ENCODE data around the gene IKZF3.
"Not testable (repeated sequence)": the region's sequence is repeated elsewhere in the genome, so short reads cannot be mapped to it uniquely, and the experiment has no call there.

Gene IKZF3

DNA sequence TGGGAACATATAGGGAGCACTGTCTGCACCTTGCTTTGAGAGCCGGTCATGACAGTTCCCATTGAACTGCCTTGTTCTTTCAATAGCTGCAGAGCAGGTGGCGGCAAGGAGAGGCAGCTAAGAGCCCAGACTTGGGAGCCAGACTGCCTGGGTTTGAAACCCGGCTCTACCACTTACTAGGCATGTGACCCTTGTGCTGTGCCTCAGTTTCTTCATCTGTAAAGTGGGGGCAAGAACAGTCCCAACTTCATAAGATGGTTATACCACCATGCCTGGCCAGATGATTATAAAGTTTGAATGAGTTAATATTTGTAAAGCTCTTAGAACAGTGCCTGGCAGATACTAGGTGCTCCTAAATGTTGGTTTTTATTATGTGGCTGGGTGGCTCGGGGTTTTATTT lies 149.9 kb downstream of the IKZF3 start:
- DNase-seq: no peak

DNA sequence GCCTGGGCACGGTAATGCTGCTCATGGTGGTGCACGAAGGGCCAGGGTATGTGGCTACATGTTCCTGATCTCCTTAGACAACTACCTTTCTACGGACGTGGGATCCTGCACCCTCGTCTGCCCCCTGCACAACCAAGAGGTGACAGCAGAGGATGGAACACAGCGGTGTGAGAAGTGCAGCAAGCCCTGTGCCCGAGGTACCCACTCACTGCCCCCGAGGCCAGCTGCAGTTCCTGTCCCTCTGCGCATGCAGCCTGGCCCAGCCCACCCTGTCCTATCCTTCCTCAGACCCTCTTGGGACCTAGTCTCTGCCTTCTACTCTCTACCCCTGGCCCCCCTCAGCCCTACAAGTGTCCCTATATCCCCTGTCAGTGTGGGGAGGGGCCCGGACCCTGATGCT lies 152.3 kb downstream of the IKZF3 start:
- DNase-seq: no peak

GRCh38 chr17:39711071-39711470 lies 153.0 kb downstream of the IKZF3 start:
- DNase-seq: not testable (repeated sequence)

DNA sequence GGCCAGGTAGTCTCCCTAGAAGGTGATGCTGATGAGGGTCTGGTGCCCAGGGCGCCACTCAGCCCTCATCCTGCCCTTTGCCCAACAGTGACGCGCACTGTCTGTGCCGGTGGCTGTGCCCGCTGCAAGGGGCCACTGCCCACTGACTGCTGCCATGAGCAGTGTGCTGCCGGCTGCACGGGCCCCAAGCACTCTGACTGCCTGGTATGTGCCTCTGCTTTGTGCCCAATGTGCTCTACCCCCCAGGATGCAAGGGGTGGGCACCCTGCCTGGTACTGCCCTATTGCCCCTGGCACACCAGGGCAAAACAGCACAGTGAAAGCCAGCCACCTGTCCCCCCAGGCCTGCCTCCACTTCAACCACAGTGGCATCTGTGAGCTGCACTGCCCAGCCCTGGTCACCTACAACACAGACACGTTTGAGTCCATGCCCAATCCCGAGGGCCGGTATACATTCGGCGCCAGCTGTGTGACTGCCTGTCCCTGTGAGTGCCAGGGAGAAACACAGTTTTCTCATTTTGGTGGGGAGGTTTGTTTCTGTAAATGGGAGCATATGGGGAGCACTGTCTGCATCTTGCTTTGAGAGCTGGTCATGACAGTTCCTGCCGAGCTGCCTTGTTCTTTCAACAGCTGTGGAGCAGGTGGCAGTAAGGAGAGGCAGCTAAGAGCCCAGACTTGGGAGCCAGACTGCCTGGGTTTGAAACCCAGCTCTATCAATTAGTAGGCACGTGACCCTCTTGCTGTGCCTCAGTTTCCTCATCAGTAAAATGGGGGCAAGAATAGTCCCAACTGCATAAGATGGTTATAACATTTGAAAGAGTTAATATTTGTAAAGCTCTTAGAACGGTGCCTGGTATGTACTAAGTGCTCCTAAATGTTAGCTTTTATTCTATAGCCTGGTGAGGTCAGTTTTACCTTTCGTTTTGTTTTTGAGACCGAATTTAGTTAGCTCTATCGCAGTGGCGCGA lies 153.8 kb downstream of the IKZF3 start:
- no peak for DNase-seq

GRCh38 chr17:39709319-39709997 lies 154.7 kb downstream of the IKZF3 start:
- DNase-seq: no peak

Data from NCI-H1436 (cell line).